Colonic mucosa (tissue), 4 donors: ENCODE results near the gene MB. TPM values are rescaled to one million over a fixed set of nuclear protein-coding genes. Genes with fewer than 3 reads are reported as not detected.

Source experiments
- DNase-seq: peaks from one replicate; pipeline ENCODE4 v3.0.0-alpha.2; 2020
- H3K27ac ChIP-seq: fragments of 200-600 bp; one replicate; pipeline ENCODE4 v1.8.0; 2021
- H3K27me3 ChIP-seq: fragments of 200-600 bp; one replicate; pipeline ENCODE4 v1.8.0; 2021
- H3K36me3 ChIP-seq: fragments of 200-600 bp; one replicate; pipeline ENCODE4 v1.8.0; 2021
- H3K4me1 ChIP-seq: fragments of 200-600 bp; one replicate; pipeline ENCODE4 v1.8.0; 2021; ENCODE audit warnings: mild to moderate bottlenecking
- H3K4me3 ChIP-seq: fragments of 200-600 bp; one replicate; pipeline ENCODE4 v1.8.0; 2021
- H3K9ac ChIP-seq, 2 donors: one replicate each; pipeline ENCODE4 v1.7.0; 2013; ENCODE audit warnings: control low read depth in 2 of 2, low read depth in 2 of 2, low read length in 2 of 2
- H3K9me3 ChIP-seq: fragments of 200-600 bp; one replicate; pipeline ENCODE4 v1.8.0; 2021
- intact Hi-C: fragments of 100-400 bp; cut with DNase I; formaldehyde crosslinking; loops from one replicate; pipeline ENCODE4 v1.14.1; 2022
- total RNA-seq, 2 donors: library from RNA; stranded (reverse); fragmentation: NEBNext Ultra II Directional in 1 of 2; extraction: Animal tissue kit (Norgen Biotek cat#: 25700) in 1 of 2; gene quantifications; one replicate each; pipeline ENCODE4 v1.2.1, GENCODE V29; 2021
- TF ChIP-seq, protein P1 (sequence below): fragments of 200-600 bp; IDR thresholded peaks from one replicate; pipeline ENCODE4 v1.8.0; 2022; ENCODE audit warnings: antibody characterized with exemption, mild to moderate bottlenecking
- donor health status: healthy.
- donor health status: DM: no; HTN: no; CAD: no.
- donor health status: DM: no; HTN: no; CAD: no.

The MB gene
- total RNA-seq, 2 donors from 2014 or later, result 2.9 to 8.8 TPM

- no peak overlapping the region for H3K4me3 ChIP-seq
- no peaks in the 10 kb centered on the region for H3K4me1 ChIP-seq
- no peak overlapping the region for H3K27ac ChIP-seq
- DNase-seq, result no peak
- no peaks in the 10 kb centered on the region for H3K9me3 ChIP-seq
- no peaks in the 10 kb centered on the region for H3K27me3 ChIP-seq
- TF ChIP-seq, protein P1, sequence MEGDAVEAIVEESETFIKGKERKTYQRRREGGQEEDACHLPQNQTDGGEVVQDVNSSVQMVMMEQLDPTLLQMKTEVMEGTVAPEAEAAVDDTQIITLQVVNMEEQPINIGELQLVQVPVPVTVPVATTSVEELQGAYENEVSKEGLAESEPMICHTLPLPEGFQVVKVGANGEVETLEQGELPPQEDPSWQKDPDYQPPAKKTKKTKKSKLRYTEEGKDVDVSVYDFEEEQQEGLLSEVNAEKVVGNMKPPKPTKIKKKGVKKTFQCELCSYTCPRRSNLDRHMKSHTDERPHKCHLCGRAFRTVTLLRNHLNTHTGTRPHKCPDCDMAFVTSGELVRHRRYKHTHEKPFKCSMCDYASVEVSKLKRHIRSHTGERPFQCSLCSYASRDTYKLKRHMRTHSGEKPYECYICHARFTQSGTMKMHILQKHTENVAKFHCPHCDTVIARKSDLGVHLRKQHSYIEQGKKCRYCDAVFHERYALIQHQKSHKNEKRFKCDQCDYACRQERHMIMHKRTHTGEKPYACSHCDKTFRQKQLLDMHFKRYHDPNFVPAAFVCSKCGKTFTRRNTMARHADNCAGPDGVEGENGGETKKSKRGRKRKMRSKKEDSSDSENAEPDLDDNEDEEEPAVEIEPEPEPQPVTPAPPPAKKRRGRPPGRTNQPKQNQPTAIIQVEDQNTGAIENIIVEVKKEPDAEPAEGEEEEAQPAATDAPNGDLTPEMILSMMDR, result no peak
- intact Hi-C loops, result loop anchor here (10.0 kb wide), 1 partner anchor 444 kb away; no protein-coding TSS in a partner anchor
- no peak overlapping the region for H3K9ac ChIP-seq
- H3K36me3 ChIP-seq, result no peaks in the 10 kb centered on the region
These were observed 3.6 kb upstream of the MB start for GRCh38 chr22:35620624-35621251.

DNA sequence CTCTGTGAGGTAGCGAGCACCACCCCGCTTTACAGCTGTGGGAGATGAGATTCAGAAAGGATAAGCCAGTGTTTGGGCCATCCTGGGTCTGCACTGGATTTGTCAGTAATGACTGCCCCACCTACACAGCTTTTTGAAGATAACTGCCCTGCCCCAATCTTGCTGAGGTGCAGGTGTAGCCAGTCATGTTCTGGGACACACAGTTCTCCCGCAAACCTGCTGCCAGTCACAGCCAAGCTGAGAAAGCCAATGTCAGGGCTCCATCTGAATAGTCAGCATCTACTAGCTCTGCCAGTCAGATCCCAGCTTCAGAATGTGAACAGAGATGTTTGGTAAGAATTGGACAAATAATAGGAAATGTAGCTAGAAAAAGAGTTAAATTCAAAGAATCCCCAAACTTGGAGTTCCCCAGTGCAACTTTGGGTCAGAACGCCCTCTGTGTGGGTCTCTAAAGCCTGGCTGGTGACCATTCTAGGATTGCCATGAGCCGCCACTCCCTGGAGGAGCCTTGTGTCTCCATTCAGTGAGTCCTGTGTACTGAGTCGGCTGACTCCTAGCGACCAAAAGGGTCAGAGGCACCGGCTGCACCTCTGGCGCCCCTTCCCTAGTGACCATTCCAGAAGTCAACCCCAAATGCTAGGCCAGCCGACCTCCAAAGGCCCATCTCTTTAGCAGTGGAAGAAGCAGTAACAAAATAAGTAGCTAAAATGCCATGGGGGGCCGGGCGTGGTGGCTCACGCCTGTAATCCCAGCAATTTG lies 2.4 kb upstream of the MB start:
- TF ChIP-seq, protein P1, result no peak
- intact Hi-C loops, result loop anchor here (5.0 to 10.0 kb wide), 2 partner anchors 267 to 445 kb away; no protein-coding TSS in a partner anchor
- DNase-seq, result no peak
- Histone ChIP-seq H3K9ac (peak overlapping the region in 1 of 2 donors; percentile 5), H3K4me1 (no peaks in the 10 kb centered on the region), H3K27ac (no peak overlapping the region), H3K9me3 (no peaks in the 10 kb centered on the region), H3K36me3 (no peaks in the 10 kb centered on the region), H3K4me3 (no peak overlapping the region), H3K27me3 (no peaks in the 10 kb centered on the region)

DNA sequence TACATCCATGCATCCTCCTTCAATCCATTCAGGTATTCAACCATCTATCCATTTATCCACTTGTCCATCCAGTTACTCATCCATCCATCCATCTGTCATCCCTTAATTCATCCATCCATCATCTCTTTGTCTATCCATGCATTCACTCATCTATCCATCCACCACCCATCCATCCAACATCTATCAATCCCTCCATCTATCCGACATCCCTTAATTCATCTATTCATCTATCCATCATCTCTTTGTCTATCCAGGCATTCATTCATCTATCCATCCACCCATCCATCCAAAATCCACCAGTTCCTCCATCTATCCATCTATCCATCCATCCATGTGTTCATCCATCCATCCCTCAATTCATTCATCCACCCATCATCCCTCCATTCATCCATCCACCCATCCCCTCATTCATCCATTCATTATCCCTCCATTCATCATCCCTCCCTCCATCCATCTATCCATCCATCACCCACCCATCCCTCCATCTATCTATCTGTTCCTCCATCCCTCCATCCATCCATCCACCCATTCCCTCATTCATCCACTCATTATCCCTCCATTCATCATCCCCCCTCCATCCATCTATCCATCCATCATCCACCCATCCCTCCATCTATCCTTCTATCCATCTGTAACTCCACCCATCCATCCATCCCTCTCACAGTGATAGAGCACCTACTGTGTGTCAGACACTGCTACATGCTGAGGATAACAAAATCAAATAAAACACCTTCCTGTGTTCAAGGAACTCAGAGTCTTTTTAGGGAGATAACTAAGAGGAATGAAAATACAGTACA lies 1.5 kb upstream of the MB start:
- Histone ChIP-seq H3K27me3 (no peaks in the 10 kb centered on the region), H3K36me3 (no peaks in the 10 kb centered on the region), H3K4me1 (no peaks in the 10 kb centered on the region), H3K4me3 (no peak overlapping the region), H3K9me3 (no peaks in the 10 kb centered on the region), H3K9ac (no peak overlapping the region), H3K27ac (no peak overlapping the region)
- DNase-seq, result no peak
- TF ChIP-seq, protein P1, result no peak
- intact Hi-C loops, result loop anchor here (5.0 kb wide), 1 partner anchor 266 kb away; no protein-coding TSS in a partner anchor

DNA sequence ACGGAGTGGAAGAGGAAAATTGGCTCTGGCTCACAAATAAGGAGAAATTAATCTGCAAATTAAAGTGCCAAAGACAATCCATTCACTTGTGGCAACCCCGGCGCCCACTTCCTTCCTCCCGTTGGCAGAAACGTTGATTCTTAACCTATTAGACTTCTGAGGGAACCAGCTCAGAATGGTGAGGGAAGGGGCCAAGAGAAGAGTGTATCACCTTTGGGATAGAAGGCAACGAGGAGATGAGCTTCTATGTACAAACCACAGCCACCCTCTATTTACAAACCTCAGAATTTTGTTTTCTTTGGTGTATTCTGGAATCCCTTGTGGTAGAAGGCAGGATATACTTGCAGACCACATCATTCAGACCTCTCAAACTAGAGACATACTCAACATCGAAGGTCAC lies 1.1 kb downstream of the MB start:
- DNase-seq, result no peak
- no peak overlapping the region for H3K4me3 ChIP-seq
- H3K36me3 ChIP-seq, result no peaks in the 10 kb centered on the region
- TF ChIP-seq, protein P1, result no peak
- H3K27ac ChIP-seq, result no peak overlapping the region
- H3K27me3 ChIP-seq, result no peaks in the 10 kb centered on the region
- H3K4me1 ChIP-seq, result no peaks in the 10 kb centered on the region
- H3K9ac ChIP-seq, result no peak overlapping the region
- intact Hi-C loops, result loop anchor here (5.0 kb wide), 1 partner anchor 264 kb away; no protein-coding TSS in a partner anchor
- H3K9me3 ChIP-seq, result no peaks in the 10 kb centered on the region

DNA sequence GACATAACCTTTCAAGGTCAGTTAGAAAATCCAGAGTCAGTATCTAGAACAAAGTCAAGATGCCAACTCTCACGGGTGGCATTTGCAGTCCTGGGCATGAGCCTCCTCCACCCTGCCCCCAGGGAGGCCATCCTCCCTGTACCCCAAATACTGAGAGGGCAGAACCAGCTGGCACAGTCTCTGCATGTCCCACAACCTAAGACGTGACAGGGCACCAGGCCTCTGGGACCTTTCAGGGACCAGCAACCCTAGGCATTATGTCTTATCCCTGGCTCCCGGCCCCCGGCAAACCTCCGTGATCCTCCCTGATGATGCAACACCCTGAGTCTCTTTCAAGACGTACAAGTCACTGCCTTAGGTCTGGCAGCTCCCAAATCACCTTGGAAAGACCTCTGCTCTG lies 2.0 kb downstream of the MB start:
- Histone ChIP-seq H3K9me3 (no peaks in the 10 kb centered on the region), H3K4me1 (no peaks in the 10 kb centered on the region), H3K27ac (no peak overlapping the region), H3K9ac (no peak overlapping the region), H3K36me3 (no peaks in the 10 kb centered on the region), H3K4me3 (no peak overlapping the region), H3K27me3 (no peaks in the 10 kb centered on the region)
- intact Hi-C loops, result loop anchor here (5.0 kb wide), 1 partner anchor 263 kb away; no protein-coding TSS in a partner anchor
- DNase-seq, result no peak
- TF ChIP-seq, protein P1, result no peak
